Stimulated activated CD8-positive, alpha-beta memory T cell treated with anti-CD3 and anti-CD28 coated beads, Interleukin-4, amount 100 ng/mL, for 4 hours (primary cell): ENCODE data around the gene PCBP3.
"Not testable (repeated sequence)": the region's sequence is repeated elsewhere in the genome, so short reads cannot be mapped to it uniquely, and the experiment has no call there.

Experiments
- DNase-seq, 2 donors: peaks; one replicate each; pipeline ENCODE4 v3.0.0-alpha.2; 2020; ENCODE audit warnings: low read depth in 2 of 2, low spot score in 1 of 2

Gene PCBP3

DNA sequence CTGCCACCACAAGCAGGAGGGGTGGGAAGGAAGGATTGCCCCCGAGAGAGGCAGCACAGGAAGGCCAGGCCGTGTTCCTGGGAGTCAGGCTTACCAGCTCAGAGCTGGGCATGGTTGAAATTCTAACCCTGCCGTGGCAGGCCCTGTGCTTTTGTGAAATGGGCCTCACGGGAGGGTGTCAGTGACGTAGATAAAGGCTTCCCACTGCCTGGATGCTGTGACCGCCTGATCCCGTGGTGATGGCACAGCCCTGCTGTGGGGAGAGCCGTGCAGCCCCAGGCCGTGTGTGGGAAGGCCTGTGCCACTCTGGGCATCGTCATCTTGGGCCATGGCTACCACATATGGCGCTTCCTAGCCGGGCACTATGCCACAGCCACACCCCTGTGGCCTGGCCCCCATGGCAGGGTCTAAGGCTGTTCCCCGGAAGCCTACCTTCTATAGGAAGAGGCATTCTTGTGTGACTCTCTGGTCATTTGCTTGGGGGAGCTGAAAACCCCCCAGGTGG is 161.3 kb downstream of the PCBP3 start:
- DNase-seq, result no peak

DNA sequence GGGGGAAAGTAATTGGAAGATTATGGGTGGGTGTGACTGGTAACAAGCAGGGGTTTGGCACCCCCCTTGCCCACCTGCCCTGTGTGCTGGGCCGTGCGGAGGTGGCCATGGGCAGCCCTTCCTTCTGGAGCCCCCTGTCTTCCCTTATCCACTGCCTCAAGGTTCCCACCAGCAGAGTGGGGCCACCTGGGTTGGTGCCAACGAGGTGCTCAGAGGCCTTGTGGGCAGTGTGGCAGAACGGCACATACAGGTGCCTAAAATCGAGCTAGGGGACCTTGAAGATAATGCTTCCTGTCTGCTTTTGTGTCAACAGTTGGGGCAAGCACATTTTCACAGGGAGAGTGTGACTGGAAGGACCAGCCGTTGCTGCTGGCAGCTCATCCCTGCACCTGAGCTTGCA is 161.8 kb downstream of the PCBP3 start:
- no peak for DNase-seq

GRCh38 chr21:45806042-45806441 is 162.5 kb downstream of the PCBP3 start:
- DNase-seq, result no peak

GRCh38 chr21:45808663-45809062 is 165.1 kb downstream of the PCBP3 start:
- not testable (repeated sequence) for DNase-seq

- DNase-seq, result no peak
Measured at GRCh38 chr21:45809421-45809820, 165.9 kb downstream of the PCBP3 start.

DNA sequence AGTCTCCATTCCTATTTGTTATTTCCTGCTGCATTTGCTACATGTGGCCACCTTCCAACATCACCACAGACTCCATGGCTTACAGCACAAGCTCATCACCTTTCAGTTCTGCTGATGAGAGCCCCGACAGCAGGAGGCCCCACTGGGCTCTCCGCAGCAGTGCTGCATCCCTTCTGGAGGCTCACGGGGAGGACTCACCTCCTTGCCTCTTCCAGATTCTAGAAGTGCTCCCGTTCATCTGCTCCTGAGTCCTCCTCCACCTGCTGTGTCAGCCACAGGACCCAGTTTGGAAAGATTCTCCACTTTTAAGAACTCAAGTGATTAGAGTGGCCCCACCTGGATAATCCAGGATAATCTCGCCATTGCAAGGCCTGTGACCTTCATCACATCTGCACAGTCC is 167.6 kb downstream of the PCBP3 start:
- no peak for DNase-seq

DNA sequence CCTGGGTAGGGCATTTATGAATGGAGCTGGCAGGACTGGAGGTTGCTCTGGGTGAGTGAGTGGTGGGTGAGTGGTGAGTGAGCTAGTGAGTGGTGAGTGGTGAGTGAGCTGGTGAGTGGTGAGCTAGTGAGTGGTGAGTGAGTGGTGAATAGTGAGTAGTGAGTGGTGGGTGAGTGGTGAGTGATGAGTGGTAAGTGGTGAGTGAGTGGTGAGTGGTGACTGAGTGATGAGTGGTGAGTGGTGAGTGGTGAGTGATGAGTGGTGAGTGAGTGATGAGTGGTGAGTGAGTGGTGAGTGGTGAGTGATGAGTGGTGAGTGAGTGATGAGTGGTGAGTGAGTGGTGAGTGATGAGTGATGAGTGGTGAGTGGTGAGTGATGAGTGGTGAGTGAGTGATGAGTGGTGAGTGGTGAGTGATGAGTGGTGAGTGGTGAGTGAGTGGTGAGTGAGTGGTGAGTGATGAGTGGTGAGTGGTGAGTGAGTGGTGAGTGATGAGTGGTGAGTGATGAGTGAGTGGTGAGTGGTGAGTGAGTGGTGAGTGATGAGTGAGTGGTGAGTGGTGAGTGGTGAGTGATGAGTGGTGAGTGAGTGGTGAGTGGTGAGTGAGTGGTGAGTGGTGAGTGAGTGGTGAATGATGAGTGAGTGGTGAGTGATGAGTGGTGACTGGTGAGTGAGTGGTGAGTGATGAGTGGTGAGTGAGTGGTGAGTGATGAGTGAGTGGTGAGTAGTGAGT is 170.8 kb downstream of the PCBP3 start:
- DNase-seq, result not testable (repeated sequence)

DNA sequence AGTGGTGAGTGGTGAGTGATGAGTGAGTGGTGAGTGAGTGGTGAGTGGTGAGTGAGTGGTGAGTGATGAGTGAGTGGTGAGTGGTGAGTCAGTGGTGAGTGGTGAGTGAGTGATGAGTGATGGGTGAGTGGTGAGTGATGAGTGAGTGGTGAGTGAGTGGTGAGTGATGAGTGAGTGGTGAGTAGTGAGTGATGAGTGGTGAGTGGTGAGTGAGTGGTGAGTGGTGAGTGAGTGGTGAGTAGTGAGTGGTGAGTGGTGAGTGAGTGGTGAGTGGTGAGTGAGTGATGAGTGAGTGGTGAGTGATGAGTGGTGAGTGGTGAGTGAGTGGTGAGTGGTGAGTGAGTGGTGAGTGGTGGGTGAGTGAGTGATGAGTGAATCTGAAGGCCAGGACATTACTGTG is 172.3 kb downstream of the PCBP3 start:
- not testable (repeated sequence) for DNase-seq

DNA sequence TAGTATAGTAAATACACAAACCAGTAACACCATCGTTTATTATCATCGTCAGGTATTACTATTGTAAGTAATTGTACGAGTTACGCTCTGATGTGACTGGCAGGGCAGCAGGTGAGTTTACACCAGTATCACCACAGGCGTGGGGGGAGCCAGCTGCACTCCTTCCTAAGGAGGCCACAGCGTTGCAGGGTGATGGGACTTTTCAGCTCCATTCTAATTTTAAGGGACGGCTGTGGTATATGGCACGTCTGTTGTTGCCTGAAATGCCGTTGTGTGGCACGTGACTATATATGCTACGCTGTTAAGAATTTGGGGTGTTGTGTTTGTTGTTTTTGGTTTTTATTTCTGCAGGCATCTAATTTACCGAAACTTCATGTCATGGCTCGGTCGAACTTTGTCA is 173.3 kb downstream of the PCBP3 start:
- no peak for DNase-seq

DNA sequence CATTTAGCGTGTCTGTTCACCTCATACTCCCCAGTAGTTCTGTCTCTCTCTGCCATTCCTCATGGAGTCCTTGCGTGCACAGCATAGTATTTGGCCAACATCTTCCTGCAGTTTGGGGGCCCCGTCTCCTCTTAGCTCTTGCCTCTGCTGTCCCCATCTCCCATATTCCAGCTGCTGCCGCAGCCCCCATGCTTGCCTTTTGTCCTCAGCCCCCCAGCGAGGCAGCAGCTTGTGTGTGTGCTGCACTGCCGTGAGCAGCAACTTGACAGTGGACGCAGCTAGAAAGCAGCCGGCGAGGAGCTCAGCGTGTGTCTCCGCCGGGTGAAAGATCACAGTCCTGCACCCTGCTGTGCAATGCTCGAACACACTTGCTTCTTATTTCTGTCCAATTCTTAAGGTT is 173.8 kb downstream of the PCBP3 start:
- DNase-seq, result no peak

- no peak for DNase-seq
Measured at GRCh38 chr21:45818276-45818903, 174.9 kb downstream of the PCBP3 start.

DNA sequence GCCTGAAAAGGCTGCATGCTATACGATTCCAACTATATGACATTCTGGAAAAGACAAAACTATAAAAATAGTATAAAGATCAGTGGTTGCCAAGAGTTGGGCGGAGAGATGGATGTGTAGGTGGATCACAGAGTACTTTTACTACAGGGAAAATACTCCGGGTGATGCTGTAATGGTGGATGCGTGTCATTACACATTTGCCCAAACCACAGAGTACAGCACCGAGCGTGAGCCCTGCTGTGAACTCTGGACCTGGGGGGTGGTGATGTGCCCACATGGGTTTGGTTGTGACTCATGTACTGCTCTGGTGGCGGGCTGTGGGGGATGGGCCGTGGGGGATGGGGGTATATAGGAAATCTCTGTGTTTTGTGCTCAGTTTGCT is 175.4 kb downstream of the PCBP3 start:
- peak; percentile 45 to 66 for DNase-seq

DNA sequence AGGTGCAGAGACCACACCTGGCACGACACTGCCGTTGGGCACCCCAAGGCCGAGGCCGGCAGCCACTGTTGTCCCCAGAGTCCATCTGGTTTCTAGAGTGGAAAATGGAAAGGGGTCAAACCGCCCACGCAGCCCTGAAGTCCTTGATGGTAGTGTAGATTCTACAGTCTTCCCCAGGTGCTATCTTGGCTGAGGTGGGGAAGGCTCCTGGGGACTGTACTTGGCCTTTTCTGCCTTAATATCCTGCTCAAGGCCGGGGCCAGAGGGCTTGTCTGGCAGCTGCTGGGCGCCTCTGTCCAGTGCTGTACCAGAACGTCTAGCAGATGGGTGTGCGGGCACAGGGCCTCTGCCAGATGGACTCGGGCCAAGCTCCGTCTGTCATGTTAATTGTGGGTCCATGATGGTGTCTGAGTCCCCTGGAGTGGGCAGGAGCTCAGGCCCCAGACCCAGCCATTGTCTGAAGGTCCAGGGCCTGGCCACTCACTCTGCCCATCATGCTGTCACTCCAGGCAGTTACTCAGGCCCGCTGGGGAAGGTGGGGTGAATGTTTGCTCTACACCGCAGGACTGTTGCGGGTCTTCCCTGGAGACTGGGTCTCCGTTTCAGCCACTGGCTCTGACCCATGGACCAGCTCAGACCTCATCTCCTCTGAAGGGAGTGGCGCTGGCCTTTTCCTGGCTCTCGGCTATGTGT is 176.1 kb downstream of the PCBP3 start:
- DNase-seq, result no peak

DNA sequence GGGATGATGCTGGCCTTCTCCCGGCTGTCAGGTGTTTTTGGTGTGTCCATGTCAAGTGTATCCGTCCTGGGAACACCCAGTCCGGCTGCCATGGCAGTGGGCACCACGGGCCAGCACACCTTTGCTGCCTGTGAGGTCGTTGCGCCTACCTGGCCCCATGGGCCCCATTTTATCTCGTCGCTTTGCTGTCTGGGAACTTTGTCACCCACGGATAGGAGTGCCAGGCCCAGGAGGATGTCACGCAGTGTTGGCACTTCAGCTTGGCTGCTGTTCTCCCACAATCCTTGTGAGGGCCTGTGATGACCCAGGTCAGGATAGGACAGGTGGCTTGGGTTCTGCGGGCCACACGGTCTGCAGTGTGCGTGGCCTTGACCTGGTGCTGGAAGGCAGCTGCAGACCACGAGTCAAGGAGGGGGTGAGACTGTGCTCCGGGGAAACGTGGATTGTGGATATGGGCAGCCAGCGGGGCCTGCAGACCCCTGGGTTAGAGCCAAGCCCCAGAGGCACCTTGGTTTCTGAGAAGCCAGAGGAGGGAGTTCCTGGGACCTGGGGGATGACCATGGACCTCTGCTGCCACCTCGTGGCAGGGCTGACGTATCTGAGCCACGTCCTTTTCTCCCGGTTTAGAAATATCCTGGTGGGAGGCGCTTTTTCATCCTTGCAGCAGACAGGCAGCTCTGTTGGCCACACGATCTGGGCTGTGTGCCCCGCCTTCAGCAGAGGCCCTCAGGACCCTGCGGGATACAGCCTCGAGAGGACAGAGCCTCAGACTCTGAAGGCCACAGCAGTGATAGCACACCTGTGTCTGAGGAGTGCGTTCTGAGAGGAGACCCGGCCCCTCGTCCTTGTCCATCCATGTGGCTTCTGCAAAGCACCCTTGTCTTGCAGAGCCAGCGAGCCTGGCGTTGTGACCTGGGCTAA is 176.9 kb downstream of the PCBP3 start:
- DNase-seq, result peak; percentile 47 to 53

GRCh38 chr21:45821315-45821962 is 177.9 kb downstream of the PCBP3 start:
- no peak for DNase-seq

- DNase-seq, result no peak
Measured at GRCh38 chr21:45821998-45822397, 178.5 kb downstream of the PCBP3 start.

DNA sequence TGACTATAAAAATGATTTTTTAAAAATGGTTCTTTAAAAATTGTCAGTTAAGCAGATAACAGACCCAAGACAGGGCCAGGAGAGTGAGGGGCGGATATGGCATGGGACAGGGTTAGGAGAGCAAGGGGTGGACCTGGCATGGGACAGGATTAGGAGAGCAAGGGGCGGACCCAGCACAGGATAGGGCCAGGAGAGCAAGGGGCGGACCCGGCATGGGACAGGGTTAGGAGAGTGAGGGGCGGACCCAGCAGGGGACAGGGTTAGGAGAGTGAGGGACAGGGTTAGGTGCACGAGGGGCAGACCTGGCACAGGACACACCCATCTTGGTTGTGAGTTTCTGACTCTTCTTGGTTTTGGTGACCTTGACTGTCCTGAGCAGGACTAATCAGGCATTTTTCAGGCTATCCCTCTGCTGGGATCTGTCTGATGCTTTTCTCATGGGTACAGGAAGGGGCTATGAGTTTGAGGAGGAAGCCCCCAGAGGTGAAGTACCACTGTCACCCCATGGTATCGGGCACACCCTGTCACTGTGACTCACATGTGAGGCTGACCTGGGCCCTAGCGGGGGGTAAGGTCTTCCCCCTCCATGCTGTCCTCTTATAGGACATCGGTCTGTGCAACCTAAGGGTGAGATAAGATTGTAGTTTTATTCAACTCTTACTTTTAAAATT is 179.0 kb downstream of the PCBP3 start:
- no peak for DNase-seq

DNA sequence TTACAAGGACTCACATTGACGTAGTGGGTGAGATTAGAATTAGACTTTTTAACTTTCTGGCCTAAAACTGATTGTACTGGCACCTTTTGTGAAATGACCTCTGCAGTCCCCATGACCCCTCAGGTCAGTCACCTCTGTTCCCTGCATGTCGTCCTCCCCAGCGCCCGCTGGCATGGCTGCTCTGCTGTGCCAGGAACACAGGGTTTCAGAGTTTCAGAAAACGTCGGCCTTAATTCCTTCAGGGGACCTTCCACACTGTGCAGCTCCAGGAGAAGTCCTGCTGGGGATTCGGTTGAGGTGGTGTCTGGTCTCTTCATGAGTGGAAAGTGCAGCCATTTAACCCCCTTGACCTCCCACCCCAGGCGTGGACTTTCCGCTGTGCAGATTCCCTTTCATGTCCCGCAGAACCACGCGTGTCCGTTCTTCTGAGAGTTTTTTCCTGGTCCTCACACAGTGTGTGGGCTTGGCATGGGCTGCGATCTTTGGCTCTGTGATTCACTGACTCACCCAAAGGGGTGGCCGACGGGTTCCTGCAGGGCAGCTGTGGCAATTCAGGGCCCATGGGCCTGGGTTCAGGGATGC is 179.7 kb downstream of the PCBP3 start:
- DNase-seq, result no peak

DNA sequence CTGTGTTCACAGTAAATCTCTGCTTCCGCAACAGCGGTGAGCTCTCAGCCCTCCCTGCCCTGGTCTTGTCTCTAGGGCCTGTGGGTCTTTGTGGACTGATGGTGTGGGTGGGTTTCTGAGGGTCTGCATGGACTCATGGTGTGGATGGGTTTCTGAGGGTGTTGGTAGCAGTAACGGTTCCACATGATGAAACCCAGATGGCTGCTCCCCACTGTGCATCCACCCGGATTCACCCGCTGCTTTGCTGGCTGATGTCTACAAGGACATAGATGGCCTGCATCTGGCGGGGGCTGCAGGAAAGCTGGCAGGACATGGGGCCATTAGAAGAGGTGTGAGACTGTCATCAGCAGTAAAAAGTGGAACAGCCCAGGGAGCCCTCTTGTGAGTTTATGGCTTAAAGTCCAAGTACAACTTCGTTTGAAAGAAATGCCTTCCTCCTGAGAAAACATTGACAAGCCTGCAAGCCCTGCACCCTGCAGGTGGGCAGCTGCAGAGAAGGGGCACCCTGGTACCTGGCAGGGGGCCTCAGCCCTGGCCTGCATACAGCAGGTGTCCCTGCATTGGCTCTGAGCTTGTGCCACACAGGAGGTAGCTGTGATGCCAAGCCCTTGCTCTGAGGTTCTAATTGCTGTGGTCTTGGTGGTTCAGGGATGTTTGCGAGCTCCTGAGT is 181.2 kb downstream of the PCBP3 start:
- DNase-seq, result no peak
